K562 (cell line): ENCODE data around the gene CLDN15. TPM values are rescaled to one million over a fixed set of nuclear protein-coding genes. Genes with fewer than 3 reads are reported as not detected.

Experiments used
- ARID2 ChIP-seq: fragments of 450-650 bp; IDR thresholded peaks from 2 replicates; pipeline ENCODE4 v1.6.1; 2017; ENCODE audit warnings: antibody characterized with exemption, mild to moderate bottlenecking
- ASH1L ChIP-seq: fragments of 450-650 bp; IDR thresholded peaks from 2 replicates; pipeline ENCODE4 v1.6.1; 2018; ENCODE audit warnings: borderline replicate concordance, mild to moderate bottlenecking, low read depth; ENCODE audit not compliant: partially characterized antibody
- GABPB1 ChIP-seq: sonication (generic); formaldehyde crosslinking; IDR thresholded peaks from 2 replicates; pipeline ENCODE4 v1.8.0; 2022; ENCODE audit warnings: mild to moderate bottlenecking, missing genetic modification reagents
- HDAC2 ChIP-seq: fragments of 450-650 bp; IDR thresholded peaks from 2 replicates; pipeline ENCODE4 v1.6.1; 2016; ENCODE audit warnings: mild to moderate bottlenecking
- HOXB6 ChIP-seq: fragments of 250-450 bp; sonication (Bioruptor Pico); IDR thresholded peaks from 2 replicates; pipeline ENCODE4 v1.5.1; 2022; ENCODE audit warnings: mild to moderate bottlenecking, borderline replicate concordance
- MAZ ChIP-seq, 2 experiments: fragments of 450-650 bp in 1 of 2; sonication (generic) in 1 of 2; formaldehyde crosslinking; IDR thresholded peaks in 1 of 2; conservative IDR thresholded peaks in 1 of 2; 2 replicates each; pipeline versions ENCODE4 v1.4.0 to v1.5.0; 2020; ENCODE audit warnings: mild to moderate bottlenecking in 1 of 2, missing genetic modification reagents in 1 of 2
- MCM7 ChIP-seq, 2 experiments: fragments of 450-650 bp; IDR thresholded peaks; 2 replicates each; pipeline ENCODE4 v1.6.1; 2016 to 2018
- MTA1 ChIP-seq: fragments of 450-650 bp; IDR thresholded peaks from 2 replicates; pipeline ENCODE4 v1.6.1; 2017; ENCODE audit warnings: borderline replicate concordance
- POLR2AphosphoS5 ChIP-seq: IDR thresholded peaks from 2 replicates; pipeline ENCODE4 v1.6.1; 2011; ENCODE audit warnings: mild to moderate bottlenecking, low read depth, low read length, moderate library complexity; ENCODE audit not compliant: control insufficient read depth, insufficient read depth
- POLR2B ChIP-seq: fragments of 450-650 bp; IDR thresholded peaks from 2 replicates; pipeline ENCODE4 v1.6.1; 2018; ENCODE audit warnings: low read depth; ENCODE audit not compliant: partially characterized antibody
- PTBP1 ChIP-seq: fragments of 200-400 bp; formaldehyde crosslinking; IDR thresholded peaks from 2 replicates; pipeline ENCODE4 v1.6.1; 2017; ENCODE audit warnings: low read depth, low read length
- RCOR1 ChIP-seq, 2 experiments: IDR thresholded peaks; 2 replicates each; pipeline ENCODE4 v1.6.1; 2012; ENCODE audit warnings: low read depth in 2 of 2, low read length in 2 of 2, borderline replicate concordance in 1 of 2, improper control_type of control experiment in 1 of 2
- SMARCE1 ChIP-seq: fragments of 450-650 bp; IDR thresholded peaks from 2 replicates; pipeline ENCODE4 v1.7.1; 2016; ENCODE audit warnings: mild to moderate bottlenecking
- TBL1XR1 ChIP-seq, 2 experiments: IDR thresholded peaks; 2 replicates each; pipeline ENCODE4 v1.6.1; 2012; ENCODE audit warnings: improper control_type of control experiment in 2 of 2, low read length in 2 of 2, mild to moderate bottlenecking in 1 of 2
- TEAD4 ChIP-seq, 2 experiments: sonication (generic) in 1 of 2; formaldehyde crosslinking in 1 of 2; IDR thresholded peaks; 2 replicates each; pipeline versions ENCODE4 v1.6.1 to v1.8.0; 2012 to 2022; ENCODE audit warnings: borderline replicate concordance in 1 of 2, inconsistent platforms in 1 of 2, low read length in 1 of 2, mild to moderate bottlenecking in 1 of 2, missing genetic modification reagents in 1 of 2
- ZFP36 ChIP-seq: fragments of 150-350 bp; IDR thresholded peaks from 2 replicates; pipeline ENCODE4 v1.6.1; 2018; ENCODE audit warnings: low read length, low read depth; ENCODE audit not compliant: partially characterized antibody
- ZNF707 ChIP-seq: fragments of 250-450 bp; sonication (Bioruptor Pico); conservative IDR thresholded peaks from 2 replicates; pipeline ENCODE4 v1.8.0; 2022; ENCODE audit warnings: inconsistent platforms, mild to moderate bottlenecking, moderate library complexity
- polyA plus RNA-seq, 8 experiments: library from polyadenylated mRNA; depleted of rRNA in 4 of 8; stranded (reverse) in 5 of 8; unstranded in 3 of 8; fragments of >200 nt; fragmentation: Nextera tagmentation in 2 of 8; fragmentation: Illumina TruSeq in 1 of 8; extraction: Ambion mirVana in 2 of 8; extraction: Trizol in 1 of 8; gene quantifications; 2 replicates each; pipeline versions ENCODE4 v1.2.1 to v1.2.3, GENCODE V29; 2011 to 2014; ENCODE audit warnings: inconsistent platforms in 1 of 8, missing spikeins in 1 of 8
- total RNA-seq, 7 experiments: library from RNA; depleted of rRNA in 6 of 7; stranded (reverse); fragments of >200 nt in 6 of 7; fragmentation: Illumina TruSeq in 2 of 7; extraction: Trizol in 2 of 7; gene quantifications; 2 replicates each; pipeline versions ENCODE4 v1.2.1 to v1.2.3, GENCODE V29; 2011 to 2021; ENCODE audit warnings: low replicate concordance in 1 of 7
- TF ChIP-seq, protein P1 (sequence below): fragments of 450-650 bp; formaldehyde crosslinking; conservative IDR thresholded peaks from 2 replicates; pipeline ENCODE4 v1.4.0; 2022; ENCODE audit warnings: mild to moderate bottlenecking, missing genetic modification characterization
- TF ChIP-seq, protein P2 (sequence below), 2 experiments: IDR thresholded peaks; 2 replicates each; pipeline ENCODE4 v1.6.1; 2012; ENCODE audit warnings: improper control_type of control experiment in 2 of 2, low read depth in 2 of 2, low read length in 2 of 2, borderline replicate concordance in 1 of 2
- TF ChIP-seq, protein P3 (sequence below): fragments of 450-650 bp; IDR thresholded peaks from 2 replicates; pipeline ENCODE4 v1.6.1; 2016

Gene CLDN15
- total and polyA plus RNA-seq, 9 of the 15 experiments (the other 6 are each of a cell fraction or from before 2014, with no cell fraction given), result 0.32 to 14.5 (median 7.4) TPM

DNA sequence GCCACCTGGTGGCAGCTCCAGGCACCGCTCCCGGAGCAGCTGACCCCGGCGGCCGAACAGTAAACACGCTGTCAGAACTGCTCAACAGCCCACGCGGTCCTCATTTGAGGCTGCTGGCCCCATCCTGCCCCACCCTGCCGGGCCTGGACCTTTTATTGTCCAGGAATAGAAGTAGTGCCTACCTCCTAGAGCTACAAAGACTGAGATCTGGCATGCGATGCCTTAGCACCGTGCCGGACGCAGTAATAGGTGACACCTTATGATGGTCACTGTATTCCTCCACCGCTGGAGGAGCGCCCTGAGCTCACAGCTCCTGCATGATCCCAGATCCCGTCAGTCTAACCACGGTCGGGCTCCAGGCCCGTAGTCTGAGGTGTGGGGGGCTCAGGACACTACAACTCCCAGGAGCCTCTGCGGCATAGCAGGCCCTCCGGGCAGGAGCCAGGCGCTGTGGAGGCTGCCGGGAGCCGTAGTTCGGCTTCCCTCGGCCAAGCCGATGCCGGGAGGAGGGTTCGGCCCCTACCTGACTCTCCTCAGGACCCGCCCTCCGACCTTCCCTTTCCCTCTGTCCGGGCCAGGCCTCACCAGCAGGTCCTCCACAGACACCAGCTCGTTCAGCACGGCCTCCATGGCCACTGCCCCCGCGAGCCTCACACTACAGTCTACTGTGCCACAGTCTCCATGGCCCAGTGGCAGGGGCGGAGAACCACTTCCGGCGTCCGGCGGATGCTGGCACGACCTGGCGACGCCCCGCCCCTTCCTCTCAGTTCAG, 7.0 kb upstream of the CLDN15 start, which contains the start of gene FIS1 (continued):
- 0 out of 2 replicates have a peak, but pooled peaks have one; percentile 11 for TF ChIP-seq SMARCE1
- TF ChIP-seq RCOR1 (IDR thresholded peaks at IDR 0.05; ENCODE audit: borderline replicate concordance in 1 of 2, low read depth in 2 of 2, low read length in 2 of 2), result peak; percentile 0 to 32; a peak in 1 of 4 replicates
- TF ChIP-seq POLR2AphosphoS5, result peak; percentile 86; the same call in 1 of the 2 replicates
- TF ChIP-seq ASH1L, result no peak
- no peak for TF ChIP-seq MTA1
- TF ChIP-seq, protein P1, sequence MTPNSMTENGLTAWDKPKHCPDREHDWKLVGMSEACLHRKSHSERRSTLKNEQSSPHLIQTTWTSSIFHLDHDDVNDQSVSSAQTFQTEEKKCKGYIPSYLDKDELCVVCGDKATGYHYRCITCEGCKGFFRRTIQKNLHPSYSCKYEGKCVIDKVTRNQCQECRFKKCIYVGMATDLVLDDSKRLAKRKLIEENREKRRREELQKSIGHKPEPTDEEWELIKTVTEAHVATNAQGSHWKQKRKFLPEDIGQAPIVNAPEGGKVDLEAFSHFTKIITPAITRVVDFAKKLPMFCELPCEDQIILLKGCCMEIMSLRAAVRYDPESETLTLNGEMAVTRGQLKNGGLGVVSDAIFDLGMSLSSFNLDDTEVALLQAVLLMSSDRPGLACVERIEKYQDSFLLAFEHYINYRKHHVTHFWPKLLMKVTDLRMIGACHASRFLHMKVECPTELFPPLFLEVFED (CRISPR knock-in tag), result no peak
- TF ChIP-seq, protein P2, sequence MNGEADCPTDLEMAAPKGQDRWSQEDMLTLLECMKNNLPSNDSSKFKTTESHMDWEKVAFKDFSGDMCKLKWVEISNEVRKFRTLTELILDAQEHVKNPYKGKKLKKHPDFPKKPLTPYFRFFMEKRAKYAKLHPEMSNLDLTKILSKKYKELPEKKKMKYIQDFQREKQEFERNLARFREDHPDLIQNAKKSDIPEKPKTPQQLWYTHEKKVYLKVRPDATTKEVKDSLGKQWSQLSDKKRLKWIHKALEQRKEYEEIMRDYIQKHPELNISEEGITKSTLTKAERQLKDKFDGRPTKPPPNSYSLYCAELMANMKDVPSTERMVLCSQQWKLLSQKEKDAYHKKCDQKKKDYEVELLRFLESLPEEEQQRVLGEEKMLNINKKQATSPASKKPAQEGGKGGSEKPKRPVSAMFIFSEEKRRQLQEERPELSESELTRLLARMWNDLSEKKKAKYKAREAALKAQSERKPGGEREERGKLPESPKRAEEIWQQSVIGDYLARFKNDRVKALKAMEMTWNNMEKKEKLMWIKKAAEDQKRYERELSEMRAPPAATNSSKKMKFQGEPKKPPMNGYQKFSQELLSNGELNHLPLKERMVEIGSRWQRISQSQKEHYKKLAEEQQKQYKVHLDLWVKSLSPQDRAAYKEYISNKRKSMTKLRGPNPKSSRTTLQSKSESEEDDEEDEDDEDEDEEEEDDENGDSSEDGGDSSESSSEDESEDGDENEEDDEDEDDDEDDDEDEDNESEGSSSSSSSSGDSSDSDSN (IDR thresholded peaks at IDR 0.05; ENCODE audit: borderline replicate concordance in 1 of 2, low read depth in 2 of 2, low read length in 2 of 2), result 0 out of 4 replicates have a peak, but pooled peaks of 1 of the 2 experiments have one; percentile 81
- TF ChIP-seq MCM7 (IDR thresholded peaks at IDR 0.05), result no peak
- no peak for TF ChIP-seq HOXB6 (CRISPR knock-in tag)
- TF ChIP-seq MAZ (CRISPR knock-in tag; conservative IDR thresholded peaks at IDR 0.05 in 1 of 2, IDR thresholded peaks at IDR 0.05 in 1 of 2), result peak; percentile 76 to 95
- TF ChIP-seq, protein P3, sequence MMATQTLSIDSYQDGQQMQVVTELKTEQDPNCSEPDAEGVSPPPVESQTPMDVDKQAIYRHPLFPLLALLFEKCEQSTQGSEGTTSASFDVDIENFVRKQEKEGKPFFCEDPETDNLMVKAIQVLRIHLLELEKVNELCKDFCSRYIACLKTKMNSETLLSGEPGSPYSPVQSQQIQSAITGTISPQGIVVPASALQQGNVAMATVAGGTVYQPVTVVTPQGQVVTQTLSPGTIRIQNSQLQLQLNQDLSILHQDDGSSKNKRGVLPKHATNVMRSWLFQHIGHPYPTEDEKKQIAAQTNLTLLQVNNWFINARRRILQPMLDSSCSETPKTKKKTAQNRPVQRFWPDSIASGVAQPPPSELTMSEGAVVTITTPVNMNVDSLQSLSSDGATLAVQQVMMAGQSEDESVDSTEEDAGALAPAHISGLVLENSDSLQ, result peak; percentile 49; the same call in 1 of the 2 replicates
- 0 out of 2 replicates have a peak, but pooled peaks have one; percentile 41 for TF ChIP-seq ARID2
- peak; percentile 15; the same call in 1 of the 2 replicates for TF ChIP-seq TEAD4 (IDR thresholded peaks at IDR 0.05; ENCODE audit: low read length)
- no peak for TF ChIP-seq TEAD4 (CRISPR knock-in tag; IDR thresholded peaks at IDR 0.05; ENCODE audit: borderline replicate concordance)
- TF ChIP-seq GABPB1 (CRISPR knock-in tag), result peak; percentile 95
- TF ChIP-seq ZFP36, result no peak
- peak; percentile 78 for TF ChIP-seq HDAC2
- TF ChIP-seq POLR2B, result peak; percentile 93
- no peak for TF ChIP-seq PTBP1
- TF ChIP-seq TBL1XR1 (IDR thresholded peaks at IDR 0.05; ENCODE audit: low read length in 2 of 2), result peak in 1 of 2 experiments; percentile 33; a peak in 2 of 4 replicates
- no peak; the same call in 1 of the 2 replicates for TF ChIP-seq ZNF707 (CRISPR knock-in tag)
